ENCODE measurements around the gene PIK3C3. TPM values are rescaled to one million over a fixed set of nuclear protein-coding genes. Genes with fewer than 3 reads are reported as not detected.

PIK3C3 gene
- total RNA-seq, 1 donor from 2014 or later, result 62.8 TPM

GRCh38 chr18:41921770-41922169 is 33.3 kb upstream of the PIK3C3 start:
- H3K27ac Mint-ChIP-seq (ENCODE audit: unreplicated experiment), result no peak overlapping the region
- no peak for DNase-seq (ENCODE audit: low spot score)
- no peaks in the 10 kb centered on the region for H3K27me3 Mint-ChIP-seq (ENCODE audit: unreplicated experiment)
- no peaks in the 10 kb centered on the region for H3K36me3 Mint-ChIP-seq (ENCODE audit: low read depth, unreplicated experiment)
- H3K4me1 Mint-ChIP-seq (ENCODE audit: unreplicated experiment), result no peaks in the 10 kb centered on the region
- no peaks in the 10 kb centered on the region for H3K9me3 Mint-ChIP-seq (ENCODE audit: unreplicated experiment)
- H3K4me3 Mint-ChIP-seq (ENCODE audit: unreplicated experiment), result no peak overlapping the region
- TF ChIP-seq, protein P1, sequence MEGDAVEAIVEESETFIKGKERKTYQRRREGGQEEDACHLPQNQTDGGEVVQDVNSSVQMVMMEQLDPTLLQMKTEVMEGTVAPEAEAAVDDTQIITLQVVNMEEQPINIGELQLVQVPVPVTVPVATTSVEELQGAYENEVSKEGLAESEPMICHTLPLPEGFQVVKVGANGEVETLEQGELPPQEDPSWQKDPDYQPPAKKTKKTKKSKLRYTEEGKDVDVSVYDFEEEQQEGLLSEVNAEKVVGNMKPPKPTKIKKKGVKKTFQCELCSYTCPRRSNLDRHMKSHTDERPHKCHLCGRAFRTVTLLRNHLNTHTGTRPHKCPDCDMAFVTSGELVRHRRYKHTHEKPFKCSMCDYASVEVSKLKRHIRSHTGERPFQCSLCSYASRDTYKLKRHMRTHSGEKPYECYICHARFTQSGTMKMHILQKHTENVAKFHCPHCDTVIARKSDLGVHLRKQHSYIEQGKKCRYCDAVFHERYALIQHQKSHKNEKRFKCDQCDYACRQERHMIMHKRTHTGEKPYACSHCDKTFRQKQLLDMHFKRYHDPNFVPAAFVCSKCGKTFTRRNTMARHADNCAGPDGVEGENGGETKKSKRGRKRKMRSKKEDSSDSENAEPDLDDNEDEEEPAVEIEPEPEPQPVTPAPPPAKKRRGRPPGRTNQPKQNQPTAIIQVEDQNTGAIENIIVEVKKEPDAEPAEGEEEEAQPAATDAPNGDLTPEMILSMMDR (IDR thresholded peaks at IDR 0.05; ENCODE audit: unreplicated experiment), result no peak

- H3K27me3 Mint-ChIP-seq (ENCODE audit: unreplicated experiment), result no peaks in the 10 kb centered on the region
- TF ChIP-seq, protein P1 (IDR thresholded peaks at IDR 0.05; ENCODE audit: unreplicated experiment), result no peak
- no peak overlapping the region for H3K4me3 Mint-ChIP-seq (ENCODE audit: unreplicated experiment)
- no peaks in the 10 kb centered on the region for H3K9me3 Mint-ChIP-seq (ENCODE audit: unreplicated experiment)
- no peaks in the 10 kb centered on the region for H3K4me1 Mint-ChIP-seq (ENCODE audit: unreplicated experiment)
- no peaks in the 10 kb centered on the region for H3K36me3 Mint-ChIP-seq (ENCODE audit: low read depth, unreplicated experiment)
- no peak overlapping the region for H3K27ac Mint-ChIP-seq (ENCODE audit: unreplicated experiment)
- no peak for DNase-seq (ENCODE audit: low spot score)
These were observed 32.9 kb upstream of the PIK3C3 start for GRCh38 chr18:41922176-41922575.

GRCh38 chr18:41922841-41923240 is 32.2 kb upstream of the PIK3C3 start:
- no peak for DNase-seq (ENCODE audit: low spot score)
- no peak overlapping the region for H3K4me3 Mint-ChIP-seq (ENCODE audit: unreplicated experiment)
- H3K36me3 Mint-ChIP-seq (ENCODE audit: low read depth, unreplicated experiment), result no peaks in the 10 kb centered on the region
- no peaks in the 10 kb centered on the region for H3K4me1 Mint-ChIP-seq (ENCODE audit: unreplicated experiment)
- TF ChIP-seq, protein P1 (IDR thresholded peaks at IDR 0.05; ENCODE audit: unreplicated experiment), result no peak
- H3K27me3 Mint-ChIP-seq (ENCODE audit: unreplicated experiment), result no peaks in the 10 kb centered on the region
- H3K27ac Mint-ChIP-seq (ENCODE audit: unreplicated experiment), result no peak overlapping the region
- no peaks in the 10 kb centered on the region for H3K9me3 Mint-ChIP-seq (ENCODE audit: unreplicated experiment)

DNA sequence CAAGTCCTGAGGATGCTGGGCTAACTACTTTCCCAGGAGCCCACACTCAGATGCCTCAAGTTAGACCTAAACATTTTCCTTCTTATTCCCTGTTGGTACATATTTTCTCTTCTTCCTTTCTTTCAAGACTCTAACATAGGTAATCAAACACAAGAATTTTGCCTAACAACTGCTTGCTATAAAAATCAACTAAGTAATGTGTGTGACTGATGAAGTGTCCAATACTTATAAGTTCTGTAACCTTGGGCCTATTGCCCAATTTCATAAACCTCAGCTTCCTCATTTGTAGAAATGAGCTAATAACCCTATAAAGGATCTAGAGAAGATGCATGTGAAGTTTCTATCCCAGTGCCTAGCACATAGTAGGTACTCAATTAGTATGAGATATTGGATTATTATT is 31.6 kb upstream of the PIK3C3 start:
- Mint-ChIP-seq H3K4me1 (ENCODE audit: unreplicated experiment) (no peaks in the 10 kb centered on the region), H3K27me3 (ENCODE audit: unreplicated experiment) (no peaks in the 10 kb centered on the region), H3K4me3 (ENCODE audit: unreplicated experiment) (no peak overlapping the region), H3K36me3 (ENCODE audit: low read depth, unreplicated experiment) (no peaks in the 10 kb centered on the region), H3K27ac (ENCODE audit: unreplicated experiment) (no peak overlapping the region), H3K9me3 (ENCODE audit: unreplicated experiment) (no peaks in the 10 kb centered on the region)
- no peak for DNase-seq (ENCODE audit: low spot score)
- TF ChIP-seq, protein P1 (IDR thresholded peaks at IDR 0.05; ENCODE audit: unreplicated experiment), result no peak

DNA sequence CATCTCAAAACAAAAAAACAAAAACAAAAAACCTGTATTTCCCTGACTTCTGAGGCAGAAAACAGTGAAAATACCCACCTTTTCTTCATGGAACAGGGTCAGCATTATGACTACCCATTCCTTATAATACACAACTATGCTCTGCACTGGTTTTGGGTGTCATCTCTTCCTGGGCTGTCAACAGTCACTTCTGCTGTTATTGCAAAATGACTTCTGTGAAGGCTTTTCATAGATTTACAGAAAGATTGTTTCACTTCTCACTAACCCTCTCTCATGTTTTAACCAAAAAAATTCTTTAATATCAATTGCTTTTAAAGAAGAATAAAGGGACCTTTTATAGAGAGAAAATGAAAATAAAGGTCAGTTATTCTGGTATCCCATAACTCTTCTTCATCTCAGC is 26.5 kb upstream of the PIK3C3 start:
- Mint-ChIP-seq H3K36me3 (ENCODE audit: low read depth, unreplicated experiment) (no peaks in the 10 kb centered on the region), H3K9me3 (ENCODE audit: unreplicated experiment) (no peaks in the 10 kb centered on the region), H3K27me3 (ENCODE audit: unreplicated experiment) (no peaks in the 10 kb centered on the region), H3K27ac (ENCODE audit: unreplicated experiment) (no peak overlapping the region), H3K4me1 (ENCODE audit: unreplicated experiment) (no peaks in the 10 kb centered on the region), H3K4me3 (ENCODE audit: unreplicated experiment) (no peak overlapping the region)
- TF ChIP-seq, protein P1 (IDR thresholded peaks at IDR 0.05; ENCODE audit: unreplicated experiment), result no peak
- no peak for DNase-seq (ENCODE audit: low spot score)
